Endothelial cell of umbilical vein (primary cell): ENCODE results near the gene CHD5.

ENCODE experiments used
- EZH2 ChIP-seq: IDR thresholded peaks from 2 replicates; pipeline ENCODE4 v1.6.1; 2012; ENCODE audit warnings: borderline replicate concordance, low read depth, mild to moderate bottlenecking, moderate library complexity, low read length, inconsistent platforms; ENCODE audit not compliant: severe bottlenecking
- FOS ChIP-seq: IDR thresholded peaks from 2 replicates; pipeline ENCODE4 v1.6.1; 2011; ENCODE audit warnings: mild to moderate bottlenecking, low read length, moderate library complexity, borderline replicate concordance; ENCODE audit not compliant: insufficient read depth
- GATA2 ChIP-seq: IDR thresholded peaks from 2 replicates; pipeline ENCODE4 v1.7.0; 2011; ENCODE audit warnings: low read depth, mild to moderate bottlenecking, moderate library complexity, mixed read lengths, low read length; ENCODE audit not compliant: insufficient read length, insufficient read depth
- JUN ChIP-seq: IDR thresholded peaks from 2 replicates; pipeline ENCODE4 v1.6.1; 2011; ENCODE audit warnings: borderline replicate concordance, low read depth; ENCODE audit not compliant: insufficient read length, insufficient read depth
- MYC ChIP-seq: IDR thresholded peaks from one replicate; pipeline ENCODE4 v1.6.1; 2011; ENCODE audit warnings: mild to moderate bottlenecking, low read depth, low read length
- POLR2A ChIP-seq: IDR thresholded peaks from 2 replicates; pipeline ENCODE4 v1.6.1; 2012; ENCODE audit warnings: low read depth, mild to moderate bottlenecking, control low read depth, low read length
- POLR2AphosphoS5 ChIP-seq: IDR thresholded peaks from 2 replicates; pipeline ENCODE4 v1.6.1; 2012; ENCODE audit warnings: low read depth, mild to moderate bottlenecking, control low read depth, low read length, moderate library complexity; ENCODE audit not compliant: insufficient read depth
- TF ChIP-seq, protein P1 (sequence below), 2 donors: IDR thresholded peaks; 1 replicate in 1 of 2; 2 replicates in 1 of 2; pipeline ENCODE4 v1.5.1; 2011; ENCODE audit warnings: low read length in 2 of 2, mild to moderate bottlenecking in 2 of 2, moderate library complexity in 2 of 2, control low read depth in 1 of 2, inconsistent platforms in 1 of 2, low read depth in 1 of 2; ENCODE audit not compliant: insufficient read depth in 1 of 2; ENCODE audit errors: extremely low read depth in 1 of 2
- TF ChIP-seq, protein P2 (sequence below): IDR thresholded peaks from 2 replicates; pipeline ENCODE4 v1.6.1; 2011; ENCODE audit not compliant: insufficient read depth, insufficient read length

DNA sequence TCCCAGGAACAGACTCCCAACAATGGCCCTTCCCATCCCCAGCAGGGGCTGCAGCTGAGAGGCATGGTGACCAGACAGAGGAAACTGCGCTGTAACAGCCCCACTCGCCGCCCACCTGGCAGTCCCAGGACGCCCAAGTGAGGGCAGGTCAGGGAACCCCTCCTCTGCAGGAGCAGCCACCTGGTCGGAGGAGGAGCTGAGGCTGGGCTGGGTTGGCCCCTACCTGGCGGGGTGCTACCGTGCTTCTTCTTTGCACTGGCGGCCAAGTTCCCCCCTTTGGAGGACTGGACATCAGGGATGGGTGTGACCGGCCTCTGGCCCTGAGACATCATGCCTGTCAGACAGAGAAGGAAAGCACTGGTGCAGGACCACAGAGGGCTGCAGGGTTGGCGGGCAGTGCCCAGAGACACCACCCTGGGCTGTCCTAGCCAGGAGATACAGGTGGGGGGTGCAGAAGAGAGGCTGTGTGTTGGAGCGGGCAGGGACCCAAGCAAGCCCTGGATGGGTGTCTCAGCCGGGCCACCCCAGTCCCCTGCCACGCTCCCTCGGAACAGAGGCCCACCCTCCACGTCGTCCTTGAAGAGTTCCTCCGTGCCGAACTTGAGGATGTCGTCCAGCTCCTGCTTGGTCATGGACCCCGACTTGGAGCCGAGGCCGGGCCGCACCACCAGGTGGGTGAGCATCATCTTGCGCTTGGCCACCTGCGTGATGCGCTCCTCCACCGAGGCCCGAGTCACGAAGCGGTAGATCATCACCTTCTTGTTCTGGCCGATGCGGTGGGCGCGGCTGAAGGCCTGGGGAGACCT lies 51.6 kb downstream of the CHD5 start:
- no peak for TF ChIP-seq POLR2A
- TF ChIP-seq POLR2AphosphoS5: no peak
- TF ChIP-seq GATA2: no peak
- TF ChIP-seq, protein P1, sequence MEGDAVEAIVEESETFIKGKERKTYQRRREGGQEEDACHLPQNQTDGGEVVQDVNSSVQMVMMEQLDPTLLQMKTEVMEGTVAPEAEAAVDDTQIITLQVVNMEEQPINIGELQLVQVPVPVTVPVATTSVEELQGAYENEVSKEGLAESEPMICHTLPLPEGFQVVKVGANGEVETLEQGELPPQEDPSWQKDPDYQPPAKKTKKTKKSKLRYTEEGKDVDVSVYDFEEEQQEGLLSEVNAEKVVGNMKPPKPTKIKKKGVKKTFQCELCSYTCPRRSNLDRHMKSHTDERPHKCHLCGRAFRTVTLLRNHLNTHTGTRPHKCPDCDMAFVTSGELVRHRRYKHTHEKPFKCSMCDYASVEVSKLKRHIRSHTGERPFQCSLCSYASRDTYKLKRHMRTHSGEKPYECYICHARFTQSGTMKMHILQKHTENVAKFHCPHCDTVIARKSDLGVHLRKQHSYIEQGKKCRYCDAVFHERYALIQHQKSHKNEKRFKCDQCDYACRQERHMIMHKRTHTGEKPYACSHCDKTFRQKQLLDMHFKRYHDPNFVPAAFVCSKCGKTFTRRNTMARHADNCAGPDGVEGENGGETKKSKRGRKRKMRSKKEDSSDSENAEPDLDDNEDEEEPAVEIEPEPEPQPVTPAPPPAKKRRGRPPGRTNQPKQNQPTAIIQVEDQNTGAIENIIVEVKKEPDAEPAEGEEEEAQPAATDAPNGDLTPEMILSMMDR (IDR thresholded peaks at IDR 0.05; ENCODE audit: extremely low read depth in 1 of 2, insufficient read depth in 1 of 2, low read depth in 1 of 2, low read length in 2 of 2): no peak
- no peak for TF ChIP-seq EZH2
- TF ChIP-seq JUN: no peak
- TF ChIP-seq, protein P2, sequence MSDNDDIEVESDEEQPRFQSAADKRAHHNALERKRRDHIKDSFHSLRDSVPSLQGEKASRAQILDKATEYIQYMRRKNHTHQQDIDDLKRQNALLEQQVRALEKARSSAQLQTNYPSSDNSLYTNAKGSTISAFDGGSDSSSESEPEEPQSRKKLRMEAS: no peak
- no peak for TF ChIP-seq MYC
- TF ChIP-seq FOS: no peak
